ENCODE results near the gene NHLH2. TPM values are rescaled to one million over a fixed set of nuclear protein-coding genes. Genes with fewer than 3 reads are reported as not detected.

Gene NHLH2
- polyA plus RNA-seq, 1 donor from 2014 or later: 0.31 TPM

DNA sequence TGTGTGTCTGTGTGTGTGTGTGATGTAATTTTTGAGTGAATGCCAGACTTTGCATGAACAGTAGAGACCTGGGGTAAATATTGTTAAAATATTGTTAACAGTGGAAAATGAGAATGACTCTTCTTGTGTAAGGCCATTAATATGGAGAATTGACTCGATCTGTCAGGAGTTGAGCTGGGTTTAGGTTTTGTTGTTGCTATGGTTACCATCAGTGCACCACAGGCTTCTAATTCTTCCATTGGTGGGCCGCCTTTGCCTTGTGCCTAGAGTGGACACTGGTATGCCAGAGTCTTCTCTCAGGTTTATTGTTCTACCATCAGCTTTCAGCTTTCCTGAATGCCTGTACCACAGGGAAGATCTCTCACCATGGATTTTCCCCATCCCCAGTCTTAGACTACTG, 10.0 kb upstream of the NHLH2 start:
- no peak overlapping the region for H3K4me3 ChIP-seq (ENCODE audit: low read length)
- no peaks in the 10 kb centered on the region for H3K9me2 ChIP-seq (ENCODE audit: insufficient read depth, low read length)
- H3F3A ChIP-seq (ENCODE audit: insufficient read depth, low read length, poor library complexity, severe bottlenecking): no peaks in the 10 kb centered on the region
- no peaks in the 10 kb centered on the region for H3K9me3 ChIP-seq (ENCODE audit: low read length)
- H3K79me2 ChIP-seq (replicated peaks; ENCODE audit: insufficient read depth, low read length): no peaks in the 10 kb centered on the region
- H4K20me1 ChIP-seq (ENCODE audit: insufficient read depth): no peaks in the 10 kb centered on the region
- TF ChIP-seq SMC3 (conservative IDR thresholded peaks at IDR 0.05; ENCODE audit: poor library complexity) (no peak), TAF1 (IDR thresholded peaks at IDR 0.05; ENCODE audit: low read depth) (no peak), CTCF (IDR thresholded peaks at IDR 0.05; ENCODE audit: poor library complexity, severe bottlenecking) (no peak), RAD21 (conservative IDR thresholded peaks at IDR 0.05) (no peak), EP300 (conservative IDR thresholded peaks at IDR 0.05; ENCODE audit: poor library complexity, severe bottlenecking) (no peak)
- H3K9ac ChIP-seq (ENCODE audit: low read length): no peak overlapping the region
- no peak overlapping the region for H2AFZ ChIP-seq (ENCODE audit: low read depth, low read length)
- no peaks in the 10 kb centered on the region for H3K36me3 ChIP-seq (ENCODE audit: insufficient read depth, low read length)
- H3K27me3 ChIP-seq (ENCODE audit: insufficient read depth, low read depth, low read length): no peaks in the 10 kb centered on the region
- H3K27ac ChIP-seq (ENCODE audit: low read length): no peak overlapping the region
- no peak overlapping the region for H3K4me2 ChIP-seq (ENCODE audit: low read length)

- no peak overlapping the region for H3K27ac ChIP-seq (ENCODE audit: low read length)
- TF ChIP-seq RAD21 (conservative IDR thresholded peaks at IDR 0.05): no peak
- no peak for TF ChIP-seq EZH2 (IDR thresholded peaks at IDR 0.05; ENCODE audit: borderline replicate concordance, insufficient read depth, low read length, poor library complexity, severe bottlenecking)
- TF ChIP-seq SMC3 (conservative IDR thresholded peaks at IDR 0.05; ENCODE audit: poor library complexity): no peak
- TF ChIP-seq TAF1 (IDR thresholded peaks at IDR 0.05; ENCODE audit: low read depth): no peak
- TF ChIP-seq MXI1 (conservative IDR thresholded peaks at IDR 0.05; ENCODE audit: poor library complexity, severe bottlenecking): no peak
- TF ChIP-seq, protein P1, sequence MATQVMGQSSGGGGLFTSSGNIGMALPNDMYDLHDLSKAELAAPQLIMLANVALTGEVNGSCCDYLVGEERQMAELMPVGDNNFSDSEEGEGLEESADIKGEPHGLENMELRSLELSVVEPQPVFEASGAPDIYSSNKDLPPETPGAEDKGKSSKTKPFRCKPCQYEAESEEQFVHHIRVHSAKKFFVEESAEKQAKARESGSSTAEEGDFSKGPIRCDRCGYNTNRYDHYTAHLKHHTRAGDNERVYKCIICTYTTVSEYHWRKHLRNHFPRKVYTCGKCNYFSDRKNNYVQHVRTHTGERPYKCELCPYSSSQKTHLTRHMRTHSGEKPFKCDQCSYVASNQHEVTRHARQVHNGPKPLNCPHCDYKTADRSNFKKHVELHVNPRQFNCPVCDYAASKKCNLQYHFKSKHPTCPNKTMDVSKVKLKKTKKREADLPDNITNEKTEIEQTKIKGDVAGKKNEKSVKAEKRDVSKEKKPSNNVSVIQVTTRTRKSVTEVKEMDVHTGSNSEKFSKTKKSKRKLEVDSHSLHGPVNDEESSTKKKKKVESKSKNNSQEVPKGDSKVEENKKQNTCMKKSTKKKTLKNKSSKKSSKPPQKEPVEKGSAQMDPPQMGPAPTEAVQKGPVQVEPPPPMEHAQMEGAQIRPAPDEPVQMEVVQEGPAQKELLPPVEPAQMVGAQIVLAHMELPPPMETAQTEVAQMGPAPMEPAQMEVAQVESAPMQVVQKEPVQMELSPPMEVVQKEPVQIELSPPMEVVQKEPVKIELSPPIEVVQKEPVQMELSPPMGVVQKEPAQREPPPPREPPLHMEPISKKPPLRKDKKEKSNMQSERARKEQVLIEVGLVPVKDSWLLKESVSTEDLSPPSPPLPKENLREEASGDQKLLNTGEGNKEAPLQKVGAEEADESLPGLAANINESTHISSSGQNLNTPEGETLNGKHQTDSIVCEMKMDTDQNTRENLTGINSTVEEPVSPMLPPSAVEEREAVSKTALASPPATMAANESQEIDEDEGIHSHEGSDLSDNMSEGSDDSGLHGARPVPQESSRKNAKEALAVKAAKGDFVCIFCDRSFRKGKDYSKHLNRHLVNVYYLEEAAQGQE (IDR thresholded peaks at IDR 0.05; ENCODE audit: borderline replicate concordance): no peak
- no peak for TF ChIP-seq POLR2AphosphoS5 (IDR thresholded peaks at IDR 0.05)
- TF ChIP-seq EP300 (conservative IDR thresholded peaks at IDR 0.05; ENCODE audit: poor library complexity, severe bottlenecking): no peak
- TF ChIP-seq CTCF (IDR thresholded peaks at IDR 0.05; ENCODE audit: poor library complexity, severe bottlenecking): no peak
Observed at GRCh38 chr1:115847787-115848186, 6.9 kb upstream of the NHLH2 start.

More at GRCh38 chr1:115847787-115848186, 6.9 kb upstream of the NHLH2 start:
- Histone ChIP-seq H3K9me3 (ENCODE audit: low read length) (no peaks in the 10 kb centered on the region), H3K36me3 (ENCODE audit: insufficient read depth, low read length) (no peaks in the 10 kb centered on the region), H3K9ac (ENCODE audit: low read length) (no peak overlapping the region), H3K9me2 (ENCODE audit: insufficient read depth, low read length) (no peaks in the 10 kb centered on the region), H2AFZ (ENCODE audit: low read depth, low read length) (no peak overlapping the region), H3K4me3 (ENCODE audit: low read length) (no peak overlapping the region), H3K4me2 (ENCODE audit: low read length) (no peak overlapping the region), H3K27me3 (ENCODE audit: insufficient read depth, low read depth, low read length) (no peaks in the 10 kb centered on the region), H3F3A (ENCODE audit: insufficient read depth, low read length, poor library complexity, severe bottlenecking) (no peaks in the 10 kb centered on the region), H3K79me2 (replicated peaks; ENCODE audit: insufficient read depth, low read length) (no peaks in the 10 kb centered on the region), H4K20me1 (ENCODE audit: insufficient read depth) (no peaks in the 10 kb centered on the region)

Measured in neural cell (in vitro differentiated cells).